Measurements from ENCODE around the gene ATF7IP2. TPM values are rescaled to one million over a fixed set of nuclear protein-coding genes. Genes with fewer than 3 reads are reported as not detected.

Gene ATF7IP2
- total and polyA plus RNA-seq, 9 of the 15 experiments (the other 6 are each of a cell fraction or from before 2014, with no cell fraction given) = 131 to 515 (median 196) TPM

- TF ChIP-seq MAFF (IDR thresholded peaks at IDR 0.05; ENCODE audit: low read length) (no peak), TOE1 (IDR thresholded peaks at IDR 0.05; ENCODE audit: borderline replicate concordance) (peak; percentile 62; the same call in 1 of the 2 replicates), TOE1 (CRISPR knock-in tag; IDR thresholded peaks at IDR 0.05; ENCODE audit: borderline replicate concordance, low read depth) (no peak), MNT (conservative IDR thresholded peaks at IDR 0.05) (peak; percentile 60 to 75), BRCA1 (IDR thresholded peaks at IDR 0.05) (no peak), BRCA1 (CRISPR knock-in tag; IDR thresholded peaks at IDR 0.05) (no peak), PBX2 (CRISPR knock-in tag; IDR thresholded peaks at IDR 0.05; ENCODE audit: low read depth) (no peak; the same call in none of the 2 replicates), PBX2 (tag; conservative IDR thresholded peaks at IDR 0.05; ENCODE audit: low read depth) (peak; percentile 97), ZC3H4 (CRISPR knock-in tag; IDR thresholded peaks at IDR 0.05; ENCODE audit: borderline replicate concordance) (no peak), FOXJ2 (tag; IDR thresholded peaks at IDR 0.05) (no peak), CBFB (CRISPR knock-in tag; IDR thresholded peaks at IDR 0.05) (peak; percentile 94), ZNF583 (CRISPR knock-in tag; IDR thresholded peaks at IDR 0.05) (peak; percentile 94), TCFL5 (CRISPR knock-in tag; conservative IDR thresholded peaks at IDR 0.05) (peak; percentile 70; the same call in 1 of the 2 replicates), ZNF274 (IDR thresholded peaks at IDR 0.05; ENCODE audit: borderline replicate concordance, low read depth, low read length) (peak; percentile 51; the same call in 1 of the 2 replicates), ZNF766 (CRISPR knock-in tag; conservative IDR thresholded peaks at IDR 0.05) (peak; percentile 93), STAT6 (CRISPR knock-in tag; IDR thresholded peaks at IDR 0.05) (no peak), TBP (optimal IDR thresholded peaks at IDR 0.05; ENCODE audit: low read depth, low read length) (peak; percentile 15), PPARD (CRISPR knock-in tag; IDR thresholded peaks at IDR 0.05) (peak; percentile 39; the same call in 1 of the 2 replicates), GABPA (tag; conservative IDR thresholded peaks at IDR 0.05; ENCODE audit: low read depth) (peak; percentile 67), SIRT6 (IDR thresholded peaks at IDR 0.05; ENCODE audit: low read depth, low read length) (no peak), TEAD4 (IDR thresholded peaks at IDR 0.05; ENCODE audit: low read length) (peak; percentile 99), TEAD4 (CRISPR knock-in tag; IDR thresholded peaks at IDR 0.05; ENCODE audit: borderline replicate concordance) (peak; percentile 91), RFX7 (CRISPR knock-in tag; IDR thresholded peaks at IDR 0.05) (no peak)
These were observed 23.6 kb upstream of the ATF7IP2 start (continued) for GRCh38 chr16:10362077-10362863.
